Stromal cell of bone marrow (primary cell): ENCODE data around the gene LY6G5B.

ENCODE experiments used
- DNase-seq: peaks from one replicate; pipeline ENCODE4 v3.0.0-alpha.2; 2012; ENCODE audit warnings: low read depth

Gene LY6G5B

GRCh38 chr6:31669676-31670075 is at the start of gene LY6G5B:
LY6G5B (plus strand) TSS chr6:31669976; CDS start chr6:31670951, 975 bp downstream.
- DNase-seq: no peak

GRCh38 chr6:31620586-31621319 is 49.0 kb upstream of the LY6G5B start, which contains the start of gene PRRC2A:
PRRC2A (plus strand) TSS chr6:31620715; CDS start chr6:31622790, 2,075 bp downstream.
- peak; percentile 31 for DNase-seq

GRCh38 chr6:31621320-31621939 is 48.3 kb upstream of the LY6G5B start:
- no peak for DNase-seq

- no peak for DNase-seq
Observed at GRCh38 chr6:31621991-31622390, 47.8 kb upstream of the LY6G5B start.

- no peak for DNase-seq
Observed at GRCh38 chr6:31622684-31623091, 47.1 kb upstream of the LY6G5B start.

GRCh38 chr6:31624070-31624469 is 45.7 kb upstream of the LY6G5B start:
- no peak for DNase-seq

GRCh38 chr6:31626952-31627351 is 42.8 kb upstream of the LY6G5B start:
- DNase-seq: no peak

- no peak for DNase-seq
Observed at GRCh38 chr6:31627690-31628287, 42.0 kb upstream of the LY6G5B start.

- no peak for DNase-seq
Observed at GRCh38 chr6:31629014-31629413, 40.8 kb upstream of the LY6G5B start.

GRCh38 chr6:31630177-31630934 is 39.4 kb upstream of the LY6G5B start:
- DNase-seq: no peak

GRCh38 chr6:31631209-31631608 is 38.6 kb upstream of the LY6G5B start:
- no peak for DNase-seq

- no peak for DNase-seq
Observed at GRCh38 chr6:31631681-31632278, 38.0 kb upstream of the LY6G5B start.

GRCh38 chr6:31632279-31632946 is 37.4 kb upstream of the LY6G5B start:
- DNase-seq: no peak

GRCh38 chr6:31633447-31633846 is 36.3 kb upstream of the LY6G5B start:
- DNase-seq: no peak

GRCh38 chr6:31634131-31634530 is 35.6 kb upstream of the LY6G5B start:
- DNase-seq: no peak

- no peak for DNase-seq
Observed at GRCh38 chr6:31634969-31635575, 34.7 kb upstream of the LY6G5B start.

- DNase-seq: no peak
Observed at GRCh38 chr6:31636698-31637596, 32.8 kb upstream of the LY6G5B start.

GRCh38 chr6:31639043-31639442 is 30.7 kb upstream of the LY6G5B start:
- DNase-seq: no peak

- peak; percentile 75 for DNase-seq
Observed at GRCh38 chr6:31639449-31639861, 30.3 kb upstream of the LY6G5B start.

GRCh38 chr6:31640612-31641011 is 29.2 kb upstream of the LY6G5B start:
- no peak for DNase-seq
